Esophagus (tissue), 2 donors: Measurements from ENCODE around the gene PTPN3. TPM values are rescaled to one million over a fixed set of nuclear protein-coding genes. Genes with fewer than 3 reads are reported as not detected.
"Not testable (repeated sequence)": the region's sequence is repeated elsewhere in the genome, so short reads cannot be mapped to it uniquely, and the experiment has no call there.

Experiments used
- H3K27ac ChIP-seq, 2 donors: one replicate each; pipeline ENCODE4 v1.5.1; 2013; ENCODE audit warnings: low read depth in 2 of 2, mild to moderate bottlenecking in 2 of 2, inconsistent platforms in 1 of 2, low read length in 1 of 2, moderate library complexity in 1 of 2
- H3K27me3 ChIP-seq, 2 donors: one replicate each; pipeline ENCODE4 v1.6.1; 2013; ENCODE audit warnings: low read length in 2 of 2, control low read depth in 1 of 2, mild to moderate bottlenecking in 1 of 2; ENCODE audit not compliant: insufficient read depth in 2 of 2, control insufficient read depth in 1 of 2
- H3K36me3 ChIP-seq, 2 donors: one replicate each; pipeline ENCODE4 v1.6.1; 2013; ENCODE audit warnings: low read length in 1 of 2; ENCODE audit not compliant: control insufficient read depth in 2 of 2, insufficient read depth in 2 of 2
- H3K4me1 ChIP-seq, 2 donors: one replicate each; pipeline ENCODE4 v1.6.1; 2013; ENCODE audit warnings: low read length in 1 of 2; ENCODE audit not compliant: control insufficient read depth in 2 of 2, insufficient read depth in 2 of 2
- H3K4me3 ChIP-seq, 2 donors: one replicate each; pipeline ENCODE4 v1.5.1; 2013; ENCODE audit warnings: low read length in 2 of 2, mild to moderate bottlenecking in 2 of 2, low read depth in 1 of 2, moderate library complexity in 1 of 2
- H3K9me3 ChIP-seq, 2 donors: one replicate each; pipeline ENCODE4 v1.6.1; 2013; ENCODE audit warnings: mild to moderate bottlenecking in 2 of 2, low read depth in 1 of 2, low read length in 1 of 2, moderate library complexity in 1 of 2; ENCODE audit not compliant: control insufficient read depth in 2 of 2, insufficient read depth in 1 of 2
- WGBS, 2 donors: extraction: QIAGEN DNeasy Blood & Tissue Kit; methylation state at CpG; one replicate each; pipeline ENCODE4 v1.1.7; 2013; 5-methylcytosine and 5-hydroxymethylcytosine counted together
- polyA plus RNA-seq, 2 donors: library from polyadenylated mRNA; stranded (reverse); fragments of 200-250 nt; gene quantifications; one replicate each; pipeline ENCODE4 v1.2.3, GENCODE V29; 2013
- donor health status: healthy with polysubstance abuse.
- donor health status: Bipolar disorder and iron deficiency.

PTPN3 gene
- polyA plus RNA-seq, 2 donors: 14.7 to 29.2 TPM

GRCh38 chr9:109522106-109522505, 24.0 kb upstream of the PTPN3 start:
- no peaks in the 10 kb centered on the region for H3K36me3 ChIP-seq
- no peaks in the 10 kb centered on the region for H3K9me3 ChIP-seq
- no peak overlapping the region for H3K27ac ChIP-seq
- WGBS, 2 donors: 84% methylated on average over 6 of the region's 6 CpGs
- H3K4me3 ChIP-seq: no peak overlapping the region
- no peaks in the 10 kb centered on the region for H3K27me3 ChIP-seq
- H3K4me1 ChIP-seq: peaks cover 0 to 6% of the 10 kb centered on the region in 2 donors

DNA sequence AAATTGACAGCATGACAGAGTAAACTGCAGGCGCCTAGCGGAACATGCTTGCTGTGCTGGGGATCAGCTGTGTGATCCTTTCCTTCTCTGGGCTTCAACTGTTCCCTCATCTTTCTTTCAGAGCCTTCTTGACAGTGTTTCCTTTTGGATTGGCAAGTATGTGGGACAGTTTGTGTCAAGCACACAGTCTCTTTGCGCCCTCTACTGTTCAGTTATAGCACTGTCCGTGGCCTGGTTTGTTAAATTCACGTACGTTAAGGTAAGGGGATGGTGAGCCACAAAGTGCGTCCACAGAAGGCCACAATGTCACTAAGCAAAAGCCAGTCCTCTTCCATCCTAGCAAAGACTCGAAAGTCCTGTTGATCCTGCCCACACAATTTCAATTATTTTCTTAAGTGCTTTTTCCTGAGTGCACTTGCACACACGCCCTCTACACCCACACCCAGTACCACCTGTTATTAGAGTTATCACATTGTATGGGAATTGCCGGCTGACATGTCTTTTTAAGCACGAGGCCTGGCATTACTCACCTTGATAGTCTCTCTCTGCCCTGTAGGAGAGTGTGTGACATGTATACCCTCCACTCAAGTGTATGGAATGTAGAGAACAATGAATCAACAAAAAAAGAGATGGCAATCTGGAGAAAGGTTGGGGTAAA, 22.5 kb upstream of the PTPN3 start:
- H3K4me1 ChIP-seq: peaks cover 0 to 6% of the 10 kb centered on the region in 2 donors
- no peak overlapping the region for H3K27ac ChIP-seq
- WGBS, 2 donors: 13 to 19% methylated on average over 11 of the region's 11 CpGs
- H3K9me3 ChIP-seq: no peaks in the 10 kb centered on the region
- H3K36me3 ChIP-seq: no peaks in the 10 kb centered on the region
- no peak overlapping the region for H3K4me3 ChIP-seq
- no peaks in the 10 kb centered on the region for H3K27me3 ChIP-seq

GRCh38 chr9:109519366-109519765, 21.3 kb upstream of the PTPN3 start:
- peaks cover 0 to 6% of the 10 kb centered on the region in 2 donors for H3K4me1 ChIP-seq
- no peaks in the 10 kb centered on the region for H3K36me3 ChIP-seq
- WGBS, 2 donors: 61 to 73% methylated on average over 5 of the region's 5 CpGs
- no peak overlapping the region for H3K27ac ChIP-seq
- no peaks in the 10 kb centered on the region for H3K27me3 ChIP-seq
- no peak overlapping the region for H3K4me3 ChIP-seq
- H3K9me3 ChIP-seq: no peaks in the 10 kb centered on the region

DNA sequence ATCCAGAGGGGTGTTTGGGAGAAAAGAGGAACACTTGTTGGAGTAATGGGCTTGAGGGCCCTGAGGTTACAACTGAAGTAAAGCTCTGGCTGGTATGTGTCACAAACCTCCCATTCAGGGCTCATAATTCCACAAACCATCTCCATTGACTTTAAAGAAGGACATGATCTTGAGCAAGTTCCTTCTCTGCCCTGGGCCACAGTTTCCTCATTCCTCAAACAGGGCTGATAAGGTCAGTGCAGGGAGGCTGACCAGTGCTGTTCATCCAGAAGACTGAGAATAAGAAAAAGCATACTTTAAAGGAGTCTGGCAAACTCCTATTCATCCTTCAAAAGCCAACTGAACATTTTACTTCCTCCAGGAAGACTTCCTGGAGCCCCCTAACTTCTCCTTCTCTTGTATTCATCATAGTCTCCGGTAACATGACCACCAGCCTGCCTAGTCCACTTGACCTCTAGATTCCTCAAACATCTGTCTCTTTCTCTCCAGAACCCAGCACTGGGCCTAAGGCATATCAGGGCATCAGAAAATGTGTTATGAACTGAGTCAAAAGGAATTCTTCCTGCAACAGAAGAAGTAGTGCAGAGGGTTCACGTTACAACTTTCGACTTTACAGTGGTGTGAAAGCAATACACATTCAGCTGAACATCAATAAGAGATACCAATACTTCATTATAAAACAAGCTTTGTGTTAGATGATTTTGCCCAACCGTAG, 20.7 kb upstream of the PTPN3 start:
- H3K4me3 ChIP-seq: no peak overlapping the region
- H3K27me3 ChIP-seq: no peaks in the 10 kb centered on the region
- H3K4me1 ChIP-seq: peaks cover 0 to 6% of the 10 kb centered on the region in 2 donors
- no peaks in the 10 kb centered on the region for H3K9me3 ChIP-seq
- no peaks in the 10 kb centered on the region for H3K36me3 ChIP-seq
- H3K27ac ChIP-seq: peak overlapping the region in 1 of 2 donors; percentile 26
- WGBS, 2 donors: 85 to 87% methylated on average over 4 of the region's 4 CpGs

DNA sequence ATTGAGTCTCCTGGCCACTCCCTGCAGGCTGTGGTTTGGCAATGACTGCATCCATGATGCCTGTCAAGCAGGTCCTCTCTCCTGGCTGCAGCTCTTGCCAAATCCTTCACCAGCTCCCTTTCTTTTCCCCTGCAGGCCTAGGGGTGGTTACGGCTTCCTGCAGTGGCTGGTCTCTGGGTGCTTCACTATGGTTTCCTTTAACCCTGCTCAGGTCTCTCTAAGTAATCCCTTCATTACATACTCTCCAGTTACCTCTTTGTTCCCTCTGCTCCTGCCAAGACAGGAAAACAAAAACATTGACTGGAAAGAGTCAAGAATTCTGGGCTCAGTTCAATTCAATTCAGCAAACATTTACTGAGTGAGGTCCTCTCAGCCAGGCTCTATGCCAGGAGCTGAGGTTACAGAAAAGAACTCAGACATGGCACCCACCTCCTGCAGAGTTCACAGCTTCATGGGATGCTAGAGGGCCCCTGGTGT, 19.8 kb upstream of the PTPN3 start:
- H3K9me3 ChIP-seq: no peaks in the 10 kb centered on the region
- no peaks in the 10 kb centered on the region for H3K27me3 ChIP-seq
- H3K4me1 ChIP-seq: peaks cover 0 to 6% of the 10 kb centered on the region in 2 donors
- H3K4me3 ChIP-seq: no peak overlapping the region
- peak overlapping the region in 1 of 2 donors; percentile 26 for H3K27ac ChIP-seq
- no peaks in the 10 kb centered on the region for H3K36me3 ChIP-seq
- 60 to 67% methylated on average over 1 of the region's 1 CpG for WGBS, 2 donors

GRCh38 chr9:109513871-109514270, 15.8 kb upstream of the PTPN3 start:
- 86 to 87% methylated on average over 3 of the region's 3 CpGs for WGBS, 2 donors
- Histone ChIP-seq H3K4me3 (no peak overlapping the region), H3K36me3 (no peaks in the 10 kb centered on the region), H3K4me1 (peaks cover 0 to 3% of the 10 kb centered on the region in 2 donors), H3K27me3 (no peaks in the 10 kb centered on the region), H3K9me3 (no peaks in the 10 kb centered on the region), H3K27ac (no peak overlapping the region)

DNA sequence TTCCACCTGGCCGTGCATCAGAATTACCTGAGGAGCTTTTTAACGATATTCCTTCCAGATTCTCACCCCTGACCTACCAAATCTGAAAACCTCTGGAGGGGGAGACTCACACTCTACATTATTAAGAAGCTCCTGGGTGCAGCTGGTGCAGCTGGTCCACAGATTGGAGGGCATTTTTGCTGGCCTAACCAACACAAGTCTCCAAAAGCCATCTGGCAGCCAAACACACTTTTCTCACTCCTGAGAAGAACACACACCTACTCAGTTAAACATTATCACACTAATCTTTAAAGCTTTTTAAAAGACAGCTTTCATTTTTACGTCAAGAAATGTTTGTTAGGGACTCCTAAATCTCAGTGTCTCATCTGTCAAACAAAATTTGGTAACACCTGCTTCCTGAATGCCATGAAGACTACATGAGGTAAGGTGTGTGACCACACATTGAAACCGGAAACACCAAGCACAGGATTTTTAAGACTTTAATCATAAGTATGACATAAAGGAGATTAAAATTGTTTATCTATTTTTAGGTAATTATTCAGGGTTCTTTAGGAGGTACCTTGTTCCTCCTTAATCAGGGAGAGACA, 14.2 kb upstream of the PTPN3 start:
- no peaks in the 10 kb centered on the region for H3K36me3 ChIP-seq
- WGBS, 2 donors: 62 to 71% methylated on average over 4 of the region's 4 CpGs
- H3K27ac ChIP-seq: peak overlapping the region in 1 of 2 donors; percentile 52

DNA sequence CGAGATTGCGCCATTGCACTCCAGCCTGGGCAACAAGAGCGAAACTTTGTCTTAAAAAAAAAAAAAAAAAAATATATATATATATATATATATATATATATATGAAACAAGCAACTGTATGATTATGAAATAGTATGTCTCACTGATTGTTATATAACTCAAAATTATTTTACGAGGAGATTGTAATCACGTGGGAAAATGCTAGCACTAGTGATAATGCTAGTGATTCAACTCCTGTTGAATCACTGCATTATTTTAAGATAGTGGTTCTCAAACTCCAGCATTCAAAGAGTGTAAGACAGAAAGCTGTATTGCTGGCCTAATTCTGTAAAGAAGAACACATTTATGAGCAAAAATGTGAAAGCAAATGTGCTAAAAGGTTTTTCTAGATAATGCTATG, 12.4 kb upstream of the PTPN3 start:
- no peaks in the 10 kb centered on the region for H3K27me3 ChIP-seq
- H3K4me1 ChIP-seq: no peaks in the 10 kb centered on the region
- H3K4me3 ChIP-seq: no peak overlapping the region
- WGBS, 2 donors: 85 to 90% methylated on average over 5 of the region's 5 CpGs
- H3K27ac ChIP-seq: no peak overlapping the region
- H3K9me3 ChIP-seq: no peaks in the 10 kb centered on the region
- no peaks in the 10 kb centered on the region for H3K36me3 ChIP-seq

More for the DNA sequence above, 14.2 kb upstream of the PTPN3 start:
- Histone ChIP-seq H3K4me1 (no peaks in the 10 kb centered on the region), H3K9me3 (no peaks in the 10 kb centered on the region), H3K27me3 (no peaks in the 10 kb centered on the region), H3K4me3 (no peak overlapping the region)

- H3K27me3 ChIP-seq, H3K4me3 ChIP-seq, H3K4me1 ChIP-seq, H3K36me3 ChIP-seq, H3K9me3 ChIP-seq, H3K27ac ChIP-seq: not testable (repeated sequence)
- WGBS, 2 donors: 56 to 72% methylated on average over 4 of the region's 4 CpGs
These were observed 11.9 kb upstream of the PTPN3 start for GRCh38 chr9:109510042-109510441.
